SK-N-SH treated with all-trans-retinoic acid at 6 μM for 48 hours (cell line): Measurements from ENCODE around the gene GPR150.

Source experiments
- ARNTL ChIP-seq: fragments of 450-650 bp; formaldehyde crosslinking; IDR thresholded peaks from 2 replicates; pipeline ENCODE4 v1.5.0; 2020; ENCODE audit warnings: low read depth, mild to moderate bottlenecking, moderate library complexity, borderline replicate concordance
- CSDC2 ChIP-seq: fragments of 250-450 bp; sonication (Bioruptor Pico); IDR thresholded peaks from 2 replicates; pipeline ENCODE4 v1.5.0; 2020; ENCODE audit warnings: mild to moderate bottlenecking, moderate library complexity
- ESRRG ChIP-seq: fragments of 250-450 bp; sonication (Bioruptor Pico); IDR thresholded peaks from 2 replicates; pipeline ENCODE4 v1.6.1; 2021; ENCODE audit warnings: mild to moderate bottlenecking
- TCF4 ChIP-seq: fragments of 250-450 bp; sonication (Bioruptor Pico); IDR thresholded peaks from 2 replicates; pipeline ENCODE4 v1.8.0; 2021; ENCODE audit warnings: mild to moderate bottlenecking, moderate library complexity, borderline replicate concordance
- TOX ChIP-seq: fragments of 250-450 bp; sonication (Bioruptor Pico); IDR thresholded peaks from 2 replicates; pipeline ENCODE4 v1.8.0; 2021; ENCODE audit warnings: mild to moderate bottlenecking, moderate library complexity, borderline replicate concordance
- ZFP3 ChIP-seq: fragments of 250-450 bp; sonication (Bioruptor Pico); IDR thresholded peaks from 2 replicates; pipeline ENCODE4 v1.5.0; 2020; ENCODE audit warnings: mild to moderate bottlenecking, moderate library complexity
- ZFP30 ChIP-seq: fragments of 450-650 bp; formaldehyde crosslinking; IDR thresholded peaks from 2 replicates; pipeline ENCODE4 v1.5.0; 2022; ENCODE audit warnings: mild to moderate bottlenecking, moderate library complexity

- TF ChIP-seq ARNTL (CRISPR knock-in tag) (no peak), CSDC2 (CRISPR knock-in tag) (no peak), TOX (CRISPR knock-in tag) (no peak), ZFP30 (CRISPR knock-in tag) (no peak), ZFP3 (CRISPR knock-in tag) (no peak), ESRRG (CRISPR knock-in tag) (no peak), TCF4 (CRISPR knock-in tag) (no peak)
These were observed 21.9 kb downstream of the GPR150 start for GRCh38 chr5:95641741-95642220.
